NCI-H524 (cell line): ENCODE data around the gene CXCL1.
"Not testable (repeated sequence)": the region's sequence is repeated elsewhere in the genome, so short reads cannot be mapped to it uniquely, and the experiment has no call there.

ENCODE experiments used
- DNase-seq, 2 experiments: peaks; one replicate each; lab custom pipeline; 2025; lab: John Stamatoyannopoulos, UW

CXCL1 gene

DNA sequence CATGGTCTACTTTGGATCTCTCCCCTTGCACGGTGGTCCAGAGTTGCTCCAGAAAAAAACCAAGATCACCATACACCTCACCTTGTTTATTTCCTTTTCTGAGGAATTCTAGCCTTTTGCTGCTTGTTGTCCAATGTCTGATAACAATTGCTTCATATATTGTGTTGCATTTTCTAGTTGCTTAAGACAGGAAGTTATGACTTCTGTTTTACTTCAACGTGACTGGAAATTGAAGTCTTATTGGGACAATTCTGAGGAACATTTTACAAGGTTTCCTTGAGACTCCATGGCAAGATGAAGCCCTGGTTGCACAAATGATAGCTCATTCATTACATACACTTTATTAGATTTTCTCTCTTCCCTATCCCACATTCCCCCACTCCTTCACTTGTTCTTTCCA, 5.2 kb downstream of the CXCL1 start:
- DNase-seq = no peak

- no peak for DNase-seq
Observed at GRCh38 chr4:73875401-73875800, 6.2 kb downstream of the CXCL1 start.

GRCh38 chr4:73883306-73883705, 14.1 kb downstream of the CXCL1 start:
- no peak for DNase-seq

- no peak for DNase-seq
Observed at GRCh38 chr4:73885574-73886267, 16.5 kb downstream of the CXCL1 start.

- no peak for DNase-seq
Observed at GRCh38 chr4:73891326-73891725, 22.1 kb downstream of the CXCL1 start.

DNA sequence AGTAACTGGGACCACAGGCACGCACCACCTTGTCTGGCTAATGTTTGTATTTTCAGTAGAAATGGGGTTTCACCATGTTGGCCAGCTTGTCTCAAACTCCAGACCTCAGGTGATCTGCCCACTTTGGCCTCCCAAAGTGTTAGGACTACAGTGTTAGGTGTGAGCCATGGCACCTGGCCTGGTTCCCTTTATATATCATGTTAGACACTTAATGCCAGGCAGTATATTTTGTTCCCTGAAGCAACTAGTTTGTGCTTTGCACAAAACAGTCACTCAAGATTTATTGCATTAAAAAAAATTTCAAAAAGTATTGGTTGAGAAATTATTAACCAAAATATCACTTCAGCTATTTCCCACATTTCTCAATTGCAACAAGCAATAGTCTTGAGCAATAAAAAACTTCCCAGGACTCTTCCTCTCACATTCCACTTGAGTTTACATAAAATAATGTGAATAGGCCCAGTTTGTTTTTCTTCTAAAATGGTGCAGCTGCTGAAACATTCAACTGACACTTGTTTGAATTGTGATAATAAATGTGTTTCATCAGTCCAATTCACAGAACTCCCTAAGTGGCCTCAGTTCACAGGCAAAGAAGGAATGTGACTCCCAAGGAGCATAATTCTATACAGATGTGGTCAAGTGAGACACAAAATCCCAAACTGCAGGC, 22.7 kb downstream of the CXCL1 start:
- no peak for DNase-seq

- no peak for DNase-seq
Observed at GRCh38 chr4:73892966-73893365, 23.8 kb downstream of the CXCL1 start.

DNA sequence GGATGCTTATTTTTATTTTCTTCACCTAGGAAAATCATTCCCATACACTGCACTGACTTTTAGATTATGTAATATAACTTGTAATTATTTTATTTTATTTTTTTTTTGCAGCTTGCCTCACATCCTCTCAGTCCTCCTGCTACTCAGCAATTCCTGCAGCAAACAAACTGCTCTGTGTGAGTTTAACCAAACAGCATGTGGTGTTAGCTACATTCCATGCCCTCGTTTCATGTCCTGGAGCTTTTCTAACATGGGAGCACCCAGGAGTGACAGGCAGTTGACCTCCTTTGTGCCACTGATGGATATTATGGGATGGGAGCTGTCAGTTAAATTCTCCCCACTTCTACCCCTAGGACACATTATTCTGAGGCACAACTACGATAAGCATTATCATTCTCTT, 24.8 kb downstream of the CXCL1 start:
- no peak for DNase-seq

DNA sequence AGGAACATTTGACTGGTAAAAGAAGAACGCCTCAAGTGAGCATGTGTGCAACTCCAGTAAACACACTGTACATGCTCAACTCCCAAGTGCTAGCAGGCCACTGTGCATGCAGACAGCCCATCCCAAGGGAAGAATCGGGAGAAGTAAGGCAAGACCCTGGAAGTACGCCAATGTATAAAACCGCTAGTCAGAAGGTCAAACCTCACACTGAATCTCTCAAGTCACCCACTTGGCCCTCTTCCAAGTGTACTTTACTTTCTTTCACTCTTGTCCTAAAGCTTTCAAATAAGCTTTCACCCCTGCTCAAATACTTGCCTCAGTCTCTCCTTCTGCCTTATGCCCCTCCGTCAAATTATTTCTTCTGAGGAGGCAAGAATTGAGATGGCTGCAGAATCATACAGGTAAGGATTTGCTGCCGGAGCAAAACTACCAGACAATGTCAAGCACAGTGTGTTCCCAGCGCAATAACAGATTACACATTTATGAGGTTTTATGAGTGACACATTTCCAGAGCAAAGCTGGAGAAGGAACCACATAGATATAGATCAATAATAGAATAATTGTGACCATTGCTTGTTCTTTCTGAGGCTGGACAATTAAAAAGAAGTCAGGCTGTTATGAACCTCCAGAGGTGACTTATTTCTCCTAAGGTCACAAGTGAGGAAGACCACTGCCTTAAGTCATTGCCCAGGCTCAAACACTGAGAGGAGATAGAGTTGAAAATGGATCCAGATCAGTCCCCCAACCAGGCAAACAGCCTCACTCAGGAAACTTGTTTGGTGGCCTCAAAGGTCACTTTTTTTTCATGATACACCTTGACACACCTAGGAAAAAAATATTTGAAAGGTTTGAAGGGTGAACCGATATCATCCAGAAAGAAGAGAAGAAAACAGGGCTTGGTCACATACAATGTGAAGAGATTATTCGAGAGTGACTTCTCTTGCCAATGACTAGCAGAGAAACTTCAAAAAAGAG, 26.3 kb downstream of the CXCL1 start:
- DNase-seq = no peak

GRCh38 chr4:73896416-73896815, 27.2 kb downstream of the CXCL1 start:
- no peak for DNase-seq

GRCh38 chr4:73897380-73898136, 28.4 kb downstream of the CXCL1 start:
- no peak for DNase-seq

GRCh38 chr4:73899338-73899737, 30.1 kb downstream of the CXCL1 start:
- DNase-seq = not testable (repeated sequence)

- no peak for DNase-seq
Observed at GRCh38 chr4:73901031-73901430, 31.8 kb downstream of the CXCL1 start.

DNA sequence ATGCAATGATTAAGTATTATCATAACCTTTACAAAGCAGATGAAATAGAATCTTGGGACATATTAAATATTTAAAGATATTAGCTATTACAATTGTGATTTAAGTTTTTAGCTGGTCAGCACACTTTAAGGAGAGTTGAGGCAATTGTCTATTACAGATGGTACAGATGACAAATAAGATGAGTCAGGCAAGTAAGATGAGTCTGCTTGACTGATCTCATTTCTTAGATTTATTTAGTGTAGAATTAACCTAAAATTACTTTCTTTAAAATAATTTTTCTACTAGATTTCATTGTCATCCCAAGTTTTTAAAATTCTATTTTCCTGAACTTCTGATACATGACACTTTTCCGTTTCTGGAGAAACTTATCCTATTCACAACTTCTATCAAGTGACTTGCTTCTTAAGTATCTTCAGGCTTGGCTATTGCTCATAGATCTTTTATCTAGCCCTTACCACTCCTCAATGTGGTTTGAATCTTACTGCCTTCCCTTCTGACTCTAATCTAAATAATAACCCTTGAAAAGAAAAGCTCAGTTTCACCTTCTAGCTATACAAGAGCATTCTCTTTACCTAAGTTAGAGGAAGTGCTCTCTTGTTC, 32.9 kb downstream of the CXCL1 start:
- DNase-seq = no peak

DNA sequence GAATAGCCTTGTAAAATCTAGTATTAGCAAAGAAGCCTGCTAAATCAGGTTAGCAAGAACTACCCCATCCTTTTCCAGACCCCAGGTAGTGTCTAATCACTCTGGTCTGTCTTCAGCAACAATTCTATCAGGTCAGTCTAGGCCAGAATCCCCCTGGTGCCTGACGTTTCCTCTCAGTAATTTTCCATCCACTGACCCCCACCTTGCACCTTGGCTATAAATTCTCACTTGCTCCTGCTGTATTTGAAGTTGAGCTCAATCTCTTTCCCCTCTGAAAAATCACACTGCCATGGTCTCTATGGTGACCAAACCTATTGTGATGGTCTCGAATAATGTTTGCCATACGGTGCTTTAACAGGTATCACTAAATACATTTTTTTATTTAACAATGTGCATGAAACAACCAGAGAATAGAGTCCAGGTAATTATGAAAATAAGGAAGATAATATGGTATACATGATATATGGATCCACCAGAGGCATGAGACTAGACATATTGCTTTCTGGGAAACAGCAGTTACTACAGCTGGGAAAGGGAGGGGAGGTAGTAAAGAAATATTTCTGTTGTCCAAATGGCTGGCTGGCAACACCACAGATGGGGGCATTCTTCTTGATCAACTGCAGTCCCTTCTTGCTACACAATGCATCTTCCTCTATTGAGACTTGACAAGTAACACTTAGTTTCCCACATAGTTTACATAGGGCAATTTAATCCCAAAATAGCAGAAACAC, 33.8 kb downstream of the CXCL1 start:
- DNase-seq = no peak

DNA sequence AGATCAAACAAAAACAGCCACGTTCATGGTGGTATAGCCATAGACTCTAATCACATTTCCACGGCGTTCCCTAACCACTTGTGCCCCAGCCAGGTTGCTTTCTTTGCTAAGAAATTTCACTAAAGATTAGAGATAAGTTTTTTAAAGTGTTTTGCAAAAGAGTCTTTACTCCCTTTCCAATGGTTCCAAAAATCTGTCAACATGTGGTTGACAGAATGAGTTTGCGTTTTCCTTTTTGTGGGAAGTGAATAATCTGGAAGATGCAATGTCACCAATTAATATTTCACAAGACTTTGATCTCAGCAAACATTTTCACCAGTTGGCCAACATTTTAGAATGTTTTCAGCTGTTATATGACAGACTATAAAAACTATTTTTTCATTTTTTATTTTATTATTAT, 35.3 kb downstream of the CXCL1 start:
- no peak for DNase-seq

DNA sequence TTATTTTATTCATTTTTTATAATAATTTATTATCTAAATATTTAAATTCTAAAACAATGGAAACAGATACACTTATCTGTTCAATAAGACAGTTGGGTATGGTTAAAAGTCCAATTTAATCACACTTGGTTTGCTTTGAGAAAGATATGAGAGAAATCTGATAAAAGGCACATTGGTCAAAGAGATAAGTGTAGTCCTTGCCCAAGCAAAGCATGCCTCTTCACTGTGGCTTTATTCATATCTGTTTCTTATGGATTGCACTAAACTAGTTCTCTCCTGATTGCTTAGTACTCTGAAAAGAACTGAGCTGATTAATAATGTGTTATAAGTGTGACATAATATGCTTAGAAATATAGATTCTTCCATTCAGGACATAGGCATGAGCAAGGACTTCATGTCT, 39.8 kb downstream of the CXCL1 start:
- no peak for DNase-seq

DNA sequence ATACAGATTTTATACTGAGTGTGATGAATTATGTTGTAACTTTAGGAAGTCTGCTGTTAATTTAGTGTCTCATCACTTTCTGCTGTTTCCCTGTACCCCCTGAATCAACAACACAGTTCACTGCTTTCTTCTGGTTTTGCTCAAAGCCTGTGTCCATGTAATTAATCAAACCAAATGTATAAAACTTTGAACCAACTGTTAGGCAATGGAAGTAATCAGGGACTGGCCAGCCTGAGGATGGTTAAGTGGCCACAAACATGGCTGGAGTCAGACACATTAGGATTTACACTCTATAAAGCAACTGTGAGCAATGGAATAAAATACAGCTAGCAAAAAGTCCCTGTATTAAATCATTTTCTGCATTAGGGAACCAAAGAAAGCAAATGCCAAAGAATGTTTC, 42.6 kb downstream of the CXCL1 start:
- no peak for DNase-seq

GRCh38 chr4:73912191-73912590, 43.0 kb downstream of the CXCL1 start:
- DNase-seq = no peak

DNA sequence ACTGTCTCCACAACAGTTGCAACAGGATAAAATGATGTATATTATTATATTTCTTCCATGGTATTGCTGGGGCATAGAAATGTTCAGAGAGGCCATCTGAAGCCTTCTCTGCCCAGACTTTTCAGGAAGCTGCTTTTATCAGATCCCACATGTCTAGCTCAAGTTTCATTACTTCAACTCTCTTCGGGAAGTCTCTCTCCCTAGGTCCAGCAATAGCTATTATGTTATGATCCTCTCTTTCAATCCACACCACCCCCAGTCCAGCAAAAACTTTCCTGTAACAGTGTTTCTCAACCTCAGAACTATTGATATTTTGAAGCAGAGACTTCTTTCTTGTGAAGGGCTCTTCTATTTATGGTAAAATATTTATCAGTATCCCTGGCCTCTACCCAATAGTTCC, 44.9 kb downstream of the CXCL1 start:
- no peak for DNase-seq
